ENCODE results near the gene ATG101. TPM values are rescaled to one million over a fixed set of nuclear protein-coding genes. Genes with fewer than 3 reads are reported as not detected.

Gene ATG101
- total RNA-seq, 1 experiment from 2014 or later = 44.6 TPM

- no peaks in the 10 kb centered on the region for H3K9me3 ChIP-seq (ENCODE audit: insufficient read depth, low read depth)
- CTCF ChIA-PET = no interaction called here
- POLR2A ChIA-PET (ENCODE audit: unreplicated experiment) = no interaction called here
- H3K9me2 ChIP-seq (ENCODE audit: insufficient read depth) = no peaks in the 10 kb centered on the region
- no peak for DNase-seq
- H3K36me3 ChIP-seq (ENCODE audit: low read depth) = peaks cover 13% of the 10 kb centered on the region; the same call in 1 of the 2 replicates
- BruUV-seq (replicated peaks) = no TSS peak
- H3K27ac ChIP-seq = no peak overlapping the region
- peaks cover 36% of the 10 kb centered on the region for H3K79me2 ChIP-seq (ENCODE audit: low read depth)
- H4K20me1 ChIP-seq (ENCODE audit: insufficient read depth) = peaks cover 40% of the 10 kb centered on the region
- no peaks in the 10 kb centered on the region for H3K27me3 ChIP-seq (ENCODE audit: insufficient read depth, low read depth)
- TF ChIP-seq CTCF (conservative IDR thresholded peaks at IDR 0.05) (no peak), EZH2 (IDR thresholded peaks at IDR 0.05; ENCODE audit: low read depth) (no peak)
- intact Hi-C loops (cut with micrococcal nuclease; ENCODE audit: unreplicated experiment) = no loop called here
- no peak overlapping the region for H3K4me3 ChIP-seq
- H3F3A ChIP-seq (ENCODE audit: insufficient read depth, low read depth) = no peaks in the 10 kb centered on the region
- peaks cover 6% of the 10 kb centered on the region for H3K4me1 ChIP-seq (replicated peaks; ENCODE audit: insufficient read depth)
- no peak overlapping the region for H3K4me2 ChIP-seq
- H2AFZ ChIP-seq = no peak overlapping the region
These were observed 7.0 kb downstream of the ATG101 start for GRCh38 chr12:52076811-52077210.

GRCh38 chr12:52078276-52078675 lies 8.5 kb downstream of the ATG101 start:
- Histone ChIP-seq H3K27me3 (ENCODE audit: insufficient read depth, low read depth) (no peaks in the 10 kb centered on the region), H3K4me3 (no peak overlapping the region), H3K9me3 (ENCODE audit: insufficient read depth, low read depth) (no peaks in the 10 kb centered on the region), H3K36me3 (ENCODE audit: low read depth) (peaks cover 8% of the 10 kb centered on the region; the same call in 1 of the 2 replicates), H3K4me2 (no peak overlapping the region), H2AFZ (no peak overlapping the region), H3F3A (ENCODE audit: insufficient read depth, low read depth) (peaks cover 11% of the 10 kb centered on the region; the same call in 1 of the 2 replicates), H3K27ac (no peak overlapping the region), H3K4me1 (replicated peaks; ENCODE audit: insufficient read depth) (no peaks in the 10 kb centered on the region), H3K9me2 (ENCODE audit: insufficient read depth) (no peaks in the 10 kb centered on the region), H3K79me2 (ENCODE audit: low read depth) (peaks cover 22% of the 10 kb centered on the region; the same call in 1 of the 2 replicates), H4K20me1 (ENCODE audit: insufficient read depth) (peaks cover 26% of the 10 kb centered on the region)
- ChIA-PET CTCF (no interaction called here), POLR2A (ENCODE audit: unreplicated experiment) (no interaction called here)
- TF ChIP-seq CTCF (conservative IDR thresholded peaks at IDR 0.05) (no peak), EZH2 (IDR thresholded peaks at IDR 0.05; ENCODE audit: low read depth) (no peak)
- no TSS peak for BruUV-seq (replicated peaks)
- intact Hi-C loops (cut with micrococcal nuclease; ENCODE audit: unreplicated experiment) = no loop called here
- DNase-seq = no peak

- CTCF ChIA-PET = no interaction called here
- H3F3A ChIP-seq (ENCODE audit: insufficient read depth, low read depth) = peaks cover 11% of the 10 kb centered on the region; the same call in 1 of the 2 replicates
- peaks cover 18% of the 10 kb centered on the region for H4K20me1 ChIP-seq (ENCODE audit: insufficient read depth)
- H3K4me3 ChIP-seq = no peak within 1 kb of the TSS
- H3K79me2 ChIP-seq (ENCODE audit: low read depth) = 0 out of 2 replicates have a peak, but pooled peaks cover 7% of the 10 kb centered on the region
- H3K27me3 ChIP-seq (ENCODE audit: insufficient read depth, low read depth) = no peaks in the 10 kb centered on the region
- TF ChIP-seq CTCF (conservative IDR thresholded peaks at IDR 0.05) (no peak), EZH2 (IDR thresholded peaks at IDR 0.05; ENCODE audit: low read depth) (no peak)
- BruUV-seq (replicated peaks) = no TSS peak
- DNase-seq = no peak
- H3K4me1 ChIP-seq (replicated peaks; ENCODE audit: insufficient read depth) = no peaks in the 10 kb centered on the region
- no peaks in the 10 kb centered on the region for H3K9me3 ChIP-seq (ENCODE audit: insufficient read depth, low read depth)
- no peak within 1 kb of the TSS for H2AFZ ChIP-seq
- H3K36me3 ChIP-seq (ENCODE audit: low read depth) = no peaks in the 10 kb centered on the region
- no peak within 1 kb of the TSS for H3K4me2 ChIP-seq
- no peak within 1 kb of the TSS for H3K27ac ChIP-seq
- POLR2A ChIA-PET (ENCODE audit: unreplicated experiment) = no interaction called here
- H3K9me2 ChIP-seq (ENCODE audit: insufficient read depth) = no peaks in the 10 kb centered on the region
- intact Hi-C loops (cut with micrococcal nuclease; ENCODE audit: unreplicated experiment) = no loop called here
These were observed 10.0 kb downstream of the ATG101 start, which contains the start of gene SMIM41 for GRCh38 chr12:52079576-52080402. TSS of gene SMIM41 (plus strand) at chr12:52079704. CDS start at chr12:52079780, 76 bp downstream.

Measured in PC-9 (cell line).